ENCODE data around the gene WBP11.

The WBP11 gene

GRCh38 chr12:14824012-14824634, 20.8 kb upstream of the WBP11 start:
- no peak for DNase-seq

- DNase-seq = no peak
Measured at GRCh38 chr12:14814014-14814413, 10.7 kb upstream of the WBP11 start, which contains the start of gene SMCO3. SMCO3 (minus strand) TSS chr12:14814182; CDS start chr12:14806680, 7,502 bp downstream.

GRCh38 chr12:14811486-14811885, 8.2 kb upstream of the WBP11 start:
- no peak for DNase-seq

GRCh38 chr12:14810953-14811483, 7.7 kb upstream of the WBP11 start:
- DNase-seq = no peak

- no peak for DNase-seq
Measured at GRCh38 chr12:14810167-14810952, 7.1 kb upstream of the WBP11 start.

- peak; percentile 52 for DNase-seq
Measured at GRCh38 chr12:14803830-14804160, 517 bp upstream of the WBP11 start.

- DNase-seq = no peak
Measured at GRCh38 chr12:14802721-14803010, 612 bp downstream of the WBP11 start.

GRCh38 chr12:14802247-14802646, 1.0 kb downstream of the WBP11 start:
- no peak for DNase-seq

- DNase-seq = no peak
Measured at GRCh38 chr12:14795028-14795448, 8.2 kb downstream of the WBP11 start.

GRCh38 chr12:14785568-14785967, 17.7 kb downstream of the WBP11 start:
- DNase-seq = no peak

- DNase-seq = no peak
Measured at GRCh38 chr12:14784471-14784870, 18.8 kb downstream of the WBP11 start.

GRCh38 chr12:14782756-14783155, 20.5 kb downstream of the WBP11 start:
- no peak for DNase-seq

- DNase-seq = no peak
Measured at GRCh38 chr12:14781563-14781962, 21.7 kb downstream of the WBP11 start.

- DNase-seq = no peak
Measured at GRCh38 chr12:14780859-14781258, 22.4 kb downstream of the WBP11 start.

GRCh38 chr12:14779834-14780233, 23.4 kb downstream of the WBP11 start:
- no peak for DNase-seq

- DNase-seq = no peak
Measured at GRCh38 chr12:14777271-14777670, 26.0 kb downstream of the WBP11 start.

GRCh38 chr12:14776236-14776961, 26.9 kb downstream of the WBP11 start:
- DNase-seq = no peak

GRCh38 chr12:14775636-14775980, 27.7 kb downstream of the WBP11 start:
- no peak for DNase-seq

- no peak for DNase-seq
Measured at GRCh38 chr12:14774906-14775635, 28.2 kb downstream of the WBP11 start.

GRCh38 chr12:14774074-14774905, 29.0 kb downstream of the WBP11 start:
- DNase-seq = no peak

- DNase-seq = no peak
Measured at GRCh38 chr12:14773685-14774073, 29.6 kb downstream of the WBP11 start.

GRCh38 chr12:14772946-14773345, 30.3 kb downstream of the WBP11 start:
- no peak for DNase-seq
